ENCODE data around the gene UBAP1L. TPM values are rescaled to one million over a fixed set of nuclear protein-coding genes. Genes with fewer than 3 reads are reported as not detected.
"Not testable (repeated sequence)": the region's sequence is repeated elsewhere in the genome, so short reads cannot be mapped to it uniquely, and the experiment has no call there.

Gene UBAP1L
- total RNA-seq, 1 donor from 2014 or later = 1.2 TPM

DNA sequence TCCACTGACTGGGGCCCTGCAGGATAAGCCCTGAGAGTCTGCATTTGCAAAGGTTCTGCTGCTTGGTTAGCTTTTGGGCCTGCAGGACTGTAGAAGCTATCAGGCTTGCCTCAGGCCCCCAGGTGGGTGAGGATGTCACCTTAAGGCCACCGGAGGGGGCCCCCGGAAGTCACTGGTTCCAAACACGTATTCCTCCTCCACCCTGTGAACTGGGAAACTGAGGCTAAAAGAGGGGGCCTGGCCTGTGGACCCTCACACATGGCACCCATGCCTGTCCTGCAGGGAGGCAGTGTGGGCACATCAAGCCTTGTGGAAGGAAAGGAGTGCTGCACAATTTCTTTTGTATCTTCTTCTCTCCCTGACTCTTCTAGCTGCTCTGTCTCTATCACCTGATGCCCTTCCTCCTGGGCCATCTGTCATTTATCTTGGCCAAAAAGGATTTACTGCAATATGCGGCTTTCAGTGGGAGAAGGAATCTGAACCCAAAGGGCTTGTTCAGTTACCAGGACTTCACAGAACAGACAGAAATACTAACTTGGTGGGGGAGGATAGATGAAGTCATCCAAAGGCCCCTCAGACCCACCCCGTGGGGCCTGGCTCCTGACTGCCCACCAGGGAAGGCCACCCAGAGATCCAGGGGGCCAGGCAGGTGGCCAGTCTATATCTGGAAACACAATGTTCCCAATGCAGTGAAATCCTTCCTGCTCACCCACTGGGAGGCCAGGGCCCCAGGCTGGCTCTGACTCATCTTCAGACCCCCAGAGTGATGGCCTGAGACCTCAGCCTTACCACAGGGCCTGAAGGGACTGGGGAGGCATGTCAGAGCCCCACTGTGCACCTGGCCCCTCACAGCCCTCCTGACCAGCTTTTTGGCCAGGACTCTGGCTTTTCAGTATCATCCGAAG, 18.3 kb downstream of the UBAP1L start:
- Histone ChIP-seq H3K36me3 (ENCODE audit: control insufficient read depth, insufficient read depth, low read length) (peaks cover 4% of the 10 kb centered on the region), H3K27me3 (ENCODE audit: control insufficient read depth, insufficient read depth, low read length) (no peaks in the 10 kb centered on the region), H3K4me3 (ENCODE audit: low read depth, low read length) (no peak overlapping the region)
- TF ChIP-seq, protein P1, sequence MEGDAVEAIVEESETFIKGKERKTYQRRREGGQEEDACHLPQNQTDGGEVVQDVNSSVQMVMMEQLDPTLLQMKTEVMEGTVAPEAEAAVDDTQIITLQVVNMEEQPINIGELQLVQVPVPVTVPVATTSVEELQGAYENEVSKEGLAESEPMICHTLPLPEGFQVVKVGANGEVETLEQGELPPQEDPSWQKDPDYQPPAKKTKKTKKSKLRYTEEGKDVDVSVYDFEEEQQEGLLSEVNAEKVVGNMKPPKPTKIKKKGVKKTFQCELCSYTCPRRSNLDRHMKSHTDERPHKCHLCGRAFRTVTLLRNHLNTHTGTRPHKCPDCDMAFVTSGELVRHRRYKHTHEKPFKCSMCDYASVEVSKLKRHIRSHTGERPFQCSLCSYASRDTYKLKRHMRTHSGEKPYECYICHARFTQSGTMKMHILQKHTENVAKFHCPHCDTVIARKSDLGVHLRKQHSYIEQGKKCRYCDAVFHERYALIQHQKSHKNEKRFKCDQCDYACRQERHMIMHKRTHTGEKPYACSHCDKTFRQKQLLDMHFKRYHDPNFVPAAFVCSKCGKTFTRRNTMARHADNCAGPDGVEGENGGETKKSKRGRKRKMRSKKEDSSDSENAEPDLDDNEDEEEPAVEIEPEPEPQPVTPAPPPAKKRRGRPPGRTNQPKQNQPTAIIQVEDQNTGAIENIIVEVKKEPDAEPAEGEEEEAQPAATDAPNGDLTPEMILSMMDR (IDR thresholded peaks at IDR 0.05; ENCODE audit: insufficient read depth, low read length, poor library complexity, severe bottlenecking) = no peak
- DNase-seq (ENCODE audit: low read depth) = no peak

DNA sequence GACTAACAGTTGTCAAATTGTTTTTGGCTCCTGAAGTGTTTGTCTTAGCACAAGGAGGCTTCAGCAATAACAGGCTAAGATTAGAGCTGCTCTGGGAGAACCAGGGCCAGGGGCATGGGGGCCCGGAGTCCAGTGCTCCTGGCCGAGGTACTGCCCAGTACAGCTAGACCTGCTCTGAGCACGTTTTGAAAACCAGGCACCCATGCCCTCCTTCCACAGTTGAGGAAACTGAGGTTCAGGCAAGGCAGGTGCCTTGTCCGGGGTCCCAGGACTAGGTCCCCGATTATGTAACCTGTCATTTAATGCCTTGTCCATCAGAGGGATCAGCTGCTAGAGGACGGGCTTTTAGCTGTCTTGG, 19.3 kb downstream of the UBAP1L start:
- TF ChIP-seq, protein P1 (IDR thresholded peaks at IDR 0.05; ENCODE audit: insufficient read depth, low read length, poor library complexity, severe bottlenecking) = no peak
- H3K27me3 ChIP-seq (ENCODE audit: control insufficient read depth, insufficient read depth, low read length) = no peaks in the 10 kb centered on the region
- H3K36me3 ChIP-seq (ENCODE audit: control insufficient read depth, insufficient read depth, low read length) = peaks cover 4% of the 10 kb centered on the region
- DNase-seq (ENCODE audit: low read depth) = no peak
- H3K4me3 ChIP-seq (ENCODE audit: low read depth, low read length) = no peak overlapping the region

DNA sequence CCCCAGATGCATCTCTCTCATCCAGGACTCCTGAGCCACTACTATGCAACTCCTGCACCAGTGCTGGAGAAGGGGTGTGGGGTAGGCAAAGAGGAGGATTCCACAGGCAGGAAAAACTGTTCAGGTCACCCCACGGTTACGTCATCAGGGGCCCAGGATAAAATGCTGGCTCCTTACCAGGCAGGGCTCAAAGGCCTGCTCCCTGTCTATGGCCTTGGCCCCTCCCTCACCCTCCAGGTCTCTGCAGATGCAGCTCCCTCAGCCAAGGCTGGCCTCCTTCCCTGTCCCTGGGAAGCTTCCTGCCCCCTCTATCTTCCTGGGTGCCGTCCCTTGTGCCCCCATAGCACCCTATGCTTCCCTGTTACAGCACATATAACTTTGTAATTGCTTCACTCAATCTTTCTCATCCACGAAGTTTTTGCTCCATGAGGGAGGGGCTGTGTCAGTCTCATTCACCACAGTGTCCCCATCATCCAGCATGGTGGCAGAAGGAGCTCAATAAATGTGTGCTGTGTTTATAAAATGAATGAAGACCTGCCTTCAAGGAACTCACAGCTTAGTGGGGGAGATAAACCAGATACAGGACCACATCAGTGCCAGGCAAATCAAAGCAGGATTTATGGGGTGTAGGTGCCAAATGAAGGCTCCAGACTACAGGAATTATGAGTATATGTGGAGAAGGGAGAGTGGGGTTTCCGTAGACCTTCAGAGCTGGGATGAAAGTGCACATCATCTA, 19.8 kb downstream of the UBAP1L start:
- H3K4me3 ChIP-seq (ENCODE audit: low read depth, low read length) = no peak overlapping the region
- TF ChIP-seq, protein P1 (IDR thresholded peaks at IDR 0.05; ENCODE audit: insufficient read depth, low read length, poor library complexity, severe bottlenecking) = no peak
- no peak for DNase-seq (ENCODE audit: low read depth)
- H3K36me3 ChIP-seq (ENCODE audit: control insufficient read depth, insufficient read depth, low read length) = peaks cover 4% of the 10 kb centered on the region
- no peaks in the 10 kb centered on the region for H3K27me3 ChIP-seq (ENCODE audit: control insufficient read depth, insufficient read depth, low read length)

DNA sequence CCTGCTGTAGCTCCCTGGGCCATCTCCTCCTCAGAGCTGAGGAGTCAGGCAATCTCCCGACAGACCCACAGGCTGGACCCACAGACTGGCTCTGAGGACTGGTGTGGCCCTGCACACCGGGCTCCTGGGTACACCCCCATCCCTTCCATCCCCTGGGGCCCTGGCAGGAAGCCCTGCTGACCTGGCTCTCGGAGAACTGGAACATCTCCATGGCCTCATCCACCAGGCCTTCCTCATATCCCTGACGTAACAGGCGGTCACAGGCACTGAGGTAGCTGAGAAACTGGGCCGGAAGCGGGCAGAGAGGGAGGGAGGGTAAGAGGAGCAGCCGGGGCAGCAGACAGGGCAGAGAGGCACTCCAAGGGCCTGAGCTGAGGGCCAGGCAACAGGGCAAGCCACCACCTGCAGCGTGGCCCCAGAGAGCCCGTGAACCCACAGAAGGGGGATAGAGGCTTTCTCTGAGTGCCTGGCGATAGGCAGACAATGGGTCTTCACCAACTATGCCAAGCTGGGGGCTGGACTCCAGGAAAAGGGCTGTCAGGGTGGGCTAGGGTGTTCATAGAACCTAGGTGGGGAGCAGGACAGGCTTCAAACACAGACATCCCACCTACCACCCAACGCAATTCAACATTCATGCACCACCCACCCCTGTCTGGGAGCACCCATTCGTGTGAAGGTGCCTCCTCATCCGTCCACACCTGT, 20.6 kb downstream of the UBAP1L start:
- DNase-seq (ENCODE audit: low read depth) = no peak
- TF ChIP-seq, protein P1 (IDR thresholded peaks at IDR 0.05; ENCODE audit: insufficient read depth, low read length, poor library complexity, severe bottlenecking) = no peak
- no peak overlapping the region for H3K4me3 ChIP-seq (ENCODE audit: low read depth, low read length)

DNA sequence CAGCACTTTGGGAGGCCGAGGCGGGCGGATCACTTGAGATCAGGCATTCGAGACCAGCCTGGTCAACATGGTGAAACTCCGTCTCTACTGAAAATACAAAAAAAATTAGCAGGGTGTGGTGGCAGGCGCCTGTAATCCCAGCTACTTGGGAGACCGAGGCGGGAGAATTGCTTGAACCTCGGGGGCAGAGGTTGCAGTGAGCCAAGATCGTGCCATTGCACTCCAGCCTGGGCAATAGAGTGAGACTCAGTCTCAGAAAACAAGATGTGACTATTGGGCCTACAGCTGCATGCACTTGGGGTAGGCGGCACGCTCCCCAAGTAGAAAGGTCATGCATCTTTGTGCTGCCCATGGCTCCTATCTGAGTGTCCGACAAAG, 21.2 kb downstream of the UBAP1L start:
- H3K36me3 ChIP-seq (ENCODE audit: control insufficient read depth, insufficient read depth, low read length); H3K27me3 ChIP-seq (ENCODE audit: control insufficient read depth, insufficient read depth, low read length); H3K4me3 ChIP-seq (ENCODE audit: low read depth, low read length); DNase-seq (ENCODE audit: low read depth): not testable (repeated sequence)

More for the DNA sequence above, 20.6 kb downstream of the UBAP1L start:
- Histone ChIP-seq H3K36me3 (ENCODE audit: control insufficient read depth, insufficient read depth, low read length) (peaks cover 3% of the 10 kb centered on the region), H3K27me3 (ENCODE audit: control insufficient read depth, insufficient read depth, low read length) (no peaks in the 10 kb centered on the region)

Measured in kidney epithelial cell (primary cell).